H9 (cell line): ENCODE measurements around the gene TCF4. TPM values are rescaled to one million over a fixed set of nuclear protein-coding genes. Genes with fewer than 3 reads are reported as not detected.

Experiments used
- DNase-seq: peaks from one replicate; pipeline ENCODE4 v3.0.0-alpha.2; 2017
- H2AFZ ChIP-seq: one replicate; pipeline ENCODE4 v1.6.1; 2013; ENCODE audit warnings: mild to moderate bottlenecking, low read length, control low read depth, moderate library complexity
- H2AK5ac ChIP-seq: 2 replicates; pipeline ENCODE4 v1.6.1; 2013; ENCODE audit warnings: low read length, control low read depth, mixed read lengths; ENCODE audit not compliant: insufficient read length
- H2BK120ac ChIP-seq: one replicate; pipeline ENCODE4 v1.6.1; 2013; ENCODE audit warnings: low read depth, mild to moderate bottlenecking, low read length, control low read depth, inconsistent platforms; ENCODE audit not compliant: poor library complexity, severe bottlenecking
- H2BK12ac ChIP-seq: 2 replicates; pipeline ENCODE4 v1.6.1; 2013; ENCODE audit warnings: low read length, control low read depth, mixed read lengths, low read depth; ENCODE audit not compliant: insufficient read length
- H2BK15ac ChIP-seq: 2 replicates; pipeline ENCODE4 v1.6.1; 2013; ENCODE audit warnings: low read depth, low read length, control low read depth
- H2BK20ac ChIP-seq: one replicate; pipeline ENCODE4 v1.6.1; 2013; ENCODE audit warnings: low read depth, mild to moderate bottlenecking, low read length, control low read depth, inconsistent platforms; ENCODE audit not compliant: poor library complexity, severe bottlenecking
- H2BK5ac ChIP-seq: 2 replicates; pipeline ENCODE4 v1.6.1; 2013; ENCODE audit warnings: low read length, control low read depth, mixed read lengths; ENCODE audit not compliant: insufficient read length
- H3K14ac ChIP-seq: 2 replicates; pipeline ENCODE4 v1.6.1; 2013; ENCODE audit warnings: low read length, control low read depth; ENCODE audit not compliant: insufficient read depth
- H3K18ac ChIP-seq: 2 replicates; pipeline ENCODE4 v1.6.1; 2013; ENCODE audit warnings: low read depth, mild to moderate bottlenecking, mixed read lengths, low read length, control low read depth; ENCODE audit not compliant: insufficient read length
- H3K23ac ChIP-seq: 2 replicates; pipeline ENCODE4 v1.6.1; 2013; ENCODE audit warnings: low read length, control low read depth, mixed read lengths, low read depth; ENCODE audit not compliant: insufficient read length
- H3K23me2 ChIP-seq: 2 replicates; pipeline ENCODE4 v1.6.1; 2013; ENCODE audit warnings: low read depth, mild to moderate bottlenecking, mixed read lengths, low read length, control low read depth; ENCODE audit not compliant: insufficient read length, poor library complexity, severe bottlenecking
- H3K27ac ChIP-seq: 2 replicates; pipeline ENCODE4 v1.5.1; 2013; ENCODE audit warnings: low read length, control low read depth, mixed read lengths, low read depth; ENCODE audit not compliant: insufficient read length
- H3K27me3 ChIP-seq: 2 replicates; pipeline ENCODE4 v1.6.1; 2013; ENCODE audit warnings: low read length, control low read depth, inconsistent platforms; ENCODE audit not compliant: insufficient read depth
- H3K4ac ChIP-seq: 2 replicates; pipeline ENCODE4 v1.6.1; 2013; ENCODE audit warnings: low read depth, mild to moderate bottlenecking, control low read depth, inconsistent platforms, low read length, moderate library complexity
- H3K4me1 ChIP-seq: 2 replicates; pipeline ENCODE4 v1.6.1; 2013; ENCODE audit warnings: low read length, control low read depth, inconsistent platforms; ENCODE audit not compliant: insufficient read depth
- H3K4me2 ChIP-seq: 2 replicates; pipeline ENCODE4 v1.6.1; 2013; ENCODE audit warnings: low read length, control low read depth, mixed read lengths; ENCODE audit not compliant: insufficient read length, insufficient read depth
- H3K56ac ChIP-seq: 2 replicates; pipeline ENCODE4 v1.6.1; 2013; ENCODE audit warnings: low read depth, mild to moderate bottlenecking, mixed read lengths, low read length, control low read depth; ENCODE audit not compliant: insufficient read length
- H3K79me1 ChIP-seq: 2 replicates; pipeline ENCODE4 v1.6.1; 2013; ENCODE audit warnings: low read depth, mild to moderate bottlenecking, moderate library complexity, low read length, control low read depth, inconsistent platforms; ENCODE audit not compliant: insufficient read depth, poor library complexity, severe bottlenecking
- H3K79me2 ChIP-seq: 2 replicates; pipeline ENCODE4 v1.6.1; 2013; ENCODE audit warnings: low read length, control low read depth, inconsistent platforms; ENCODE audit not compliant: insufficient read depth
- H3K9ac ChIP-seq: 2 replicates; pipeline ENCODE4 v1.6.1; 2013; ENCODE audit warnings: low read length, control low read depth, mixed read lengths; ENCODE audit not compliant: insufficient read length; ENCODE audit errors: extremely low read depth
- H3K9me3 ChIP-seq: one replicate; pipeline ENCODE4 v1.6.1; 2013; ENCODE audit warnings: low read depth, low read length, inconsistent platforms; ENCODE audit not compliant: control insufficient read depth
- H3T11ph ChIP-seq: one replicate; pipeline ENCODE4 v1.6.1; 2013; ENCODE audit warnings: mild to moderate bottlenecking, low read length, control low read depth, inconsistent platforms
- H4K20me1 ChIP-seq: one replicate; pipeline ENCODE4 v1.6.1; 2013; ENCODE audit not compliant: control insufficient read depth, insufficient read length, insufficient read depth
- H4K5ac ChIP-seq: 2 replicates; pipeline ENCODE4 v1.6.1; 2013; ENCODE audit warnings: low read depth, mild to moderate bottlenecking, mixed read lengths, low read length, control low read depth; ENCODE audit not compliant: insufficient read length
- H4K8ac ChIP-seq: replicated peaks from 2 replicates; pipeline ENCODE4 v1.6.1; 2013; ENCODE audit warnings: low read length, control low read depth, mixed read lengths, low read depth; ENCODE audit not compliant: insufficient read length
- H4K91ac ChIP-seq: 2 replicates; pipeline ENCODE4 v1.6.1; 2013; ENCODE audit warnings: low read depth, mild to moderate bottlenecking, moderate library complexity, mixed read lengths, low read length, control low read depth; ENCODE audit not compliant: insufficient read length
- H3K27ac Mint-ChIP-seq, 3 experiments: 2 replicates in 2 of 3; 3 replicates in 1 of 3; pipeline ENCODE4 v1.8.0; 2020 to 2021; ENCODE audit warnings: mixed read lengths in 3 of 3, mild to moderate bottlenecking in 1 of 3, moderate library complexity in 1 of 3
- H3K27me3 Mint-ChIP-seq: 2 replicates; pipeline ENCODE4 v1.8.0; 2021; ENCODE audit warnings: low read depth, mild to moderate bottlenecking, moderate library complexity, mixed read lengths
- H3K36me3 Mint-ChIP-seq, 3 experiments: 2 replicates in 2 of 3; 3 replicates in 1 of 3; pipeline ENCODE4 v1.8.0; 2020 to 2021; ENCODE audit warnings: low read depth in 3 of 3, mixed read lengths in 3 of 3; ENCODE audit not compliant: insufficient read depth in 1 of 3
- H3K4me1 Mint-ChIP-seq, 2 experiments: 2 replicates each; pipeline ENCODE4 v1.8.0; 2020; ENCODE audit warnings: mixed read lengths in 2 of 2
- H3K4me3 Mint-ChIP-seq, 2 experiments: 2 replicates in 1 of 2; 3 replicates in 1 of 2; pipeline ENCODE4 v1.8.0; 2020 to 2021; ENCODE audit warnings: mild to moderate bottlenecking in 2 of 2, mixed read lengths in 2 of 2, moderate library complexity in 1 of 2
- H3K9me3 Mint-ChIP-seq, 2 experiments: 2 replicates in 1 of 2; 3 replicates in 1 of 2; pipeline ENCODE4 v1.8.0; 2020; ENCODE audit warnings: mild to moderate bottlenecking in 2 of 2, mixed read lengths in 2 of 2, moderate library complexity in 1 of 2
- CTCF ChIP-seq: fragments of 200-600 bp; sonication (generic); conservative IDR thresholded peaks from 3 replicates; pipeline ENCODE4 v1.8.0; 2021; ENCODE audit warnings: antibody characterized with exemption, mild to moderate bottlenecking
- WGBS: extraction: QIAGEN DNeasy Blood & Tissue Kit; methylation state at CpG from one replicate; pipeline ENCODE4 v1.1.7; 2013; ENCODE audit warnings: missing lambda C conversion rate, low lambda C conversion rate, mixed read lengths; ENCODE audit not compliant: insufficient read length; ENCODE audit errors: extremely low coverage; 5-methylcytosine and 5-hydroxymethylcytosine counted together
- total RNA-seq: library from RNA; stranded (reverse); gene quantifications from 2 replicates; pipeline ENCODE4 v1.2.1, GENCODE V29; 2021

Gene TCF4
- total RNA-seq, 1 experiment from 2014 or later, result 99.4 TPM

GRCh38 chr18:55501982-55502710 lies 85.8 kb downstream of the TCF4 start:
- Histone ChIP-seq H3K4me2 (no peak overlapping the region), H3K9me3 (no peaks in the 10 kb centered on the region), H4K20me1 (no peaks in the 10 kb centered on the region), H4K5ac (no peak overlapping the region), H4K91ac (no peak overlapping the region), H3K56ac (no peak overlapping the region), H3T11ph (no peak overlapping the region), H3K23ac (no peak overlapping the region), H3K27me3 (no peaks in the 10 kb centered on the region), H3K4ac (no peak overlapping the region), H2BK12ac (no peak overlapping the region), H3K18ac (no peak overlapping the region), H3K23me2 (no peaks in the 10 kb centered on the region), H3K27ac (peak overlapping the region; percentile 15), H3K14ac (no peak overlapping the region), H3K4me1 (peaks cover 13% of the 10 kb centered on the region; the same call in 1 of the 2 replicates), H3K79me2 (peaks cover 19% of the 10 kb centered on the region; the same call in 1 of the 2 replicates), H2AFZ (no peak overlapping the region), H2BK15ac (no peak overlapping the region), H3K9ac (no peak overlapping the region), H2BK120ac (no peak overlapping the region), H2BK5ac (no peak overlapping the region), H2BK20ac (no peak overlapping the region), H4K8ac (no peak overlapping the region), H2AK5ac (no peak overlapping the region), H3K79me1 (peaks cover 8% of the 10 kb centered on the region)
- WGBS, result no CpG with 5 or more reads among the region's 2 CpGs
- no peak for TF ChIP-seq CTCF
- Mint-ChIP-seq H3K4me1 (peaks cover 51 to 61% of the 10 kb centered on the region in 2 experiments), H3K4me3 (peak overlapping the region in 1 of 2 experiments; percentile 62; a peak in 3 of 5 replicates), H3K27me3 (no peaks in the 10 kb centered on the region), H3K27ac (peak overlapping the region; percentile 70 to 97 (median 95)), H3K36me3 (no peaks in the 10 kb centered on the region), H3K9me3 (no peaks in the 10 kb centered on the region)
- no peak for DNase-seq
